ENCODE data around the gene ZNF846.
A peak's percentile ranks its signal among the peaks of the same experiment; 100 is the strongest.

The ZNF846 gene

DNA sequence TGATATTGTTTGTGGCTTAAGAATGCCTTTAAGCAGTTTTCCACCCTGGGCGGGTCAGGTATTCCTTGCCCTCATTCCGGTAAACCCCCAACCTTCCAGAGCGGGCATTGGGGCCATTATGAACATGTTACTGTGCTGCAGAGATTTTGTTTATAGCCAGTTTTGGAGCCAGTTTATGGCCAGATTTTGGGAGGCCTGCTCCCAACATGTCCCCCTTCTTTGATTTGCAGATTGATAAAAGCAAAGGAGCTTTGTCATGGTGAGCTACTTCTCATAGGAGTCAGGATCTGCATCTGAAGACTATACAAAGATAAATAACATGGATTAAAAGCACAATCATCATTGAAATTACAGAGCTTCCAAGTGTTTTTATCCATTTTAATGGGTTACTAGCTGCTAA is 56.7 kb downstream of the ZNF846 start:
- no peaks in the 10 kb centered on the region for H3K27me3 ChIP-seq
- no peak overlapping the region for H3K27ac ChIP-seq
- no peak for TF ChIP-seq Cebpa-rat (IDR thresholded peaks at IDR 0.05)
- H4K20me1 ChIP-seq: no peaks in the 10 kb centered on the region
- no peak overlapping the region for H3K9ac ChIP-seq
- peaks cover 34 to 58% (median 47%) of the 10 kb centered on the region in 11 experiments for H3K9me3 ChIP-seq (replicated peaks in 1 of 11)
- H3K4me2 ChIP-seq: no peak overlapping the region
- H3K4me1 ChIP-seq: peaks cover 0 to 33% (median 9%) of the 10 kb centered on the region in 10 experiments; a peak in 13 of 20 replicates
- H3K36me3 ChIP-seq: no peaks in the 10 kb centered on the region
- H3K4me3 ChIP-seq: no peak overlapping the region

DNA sequence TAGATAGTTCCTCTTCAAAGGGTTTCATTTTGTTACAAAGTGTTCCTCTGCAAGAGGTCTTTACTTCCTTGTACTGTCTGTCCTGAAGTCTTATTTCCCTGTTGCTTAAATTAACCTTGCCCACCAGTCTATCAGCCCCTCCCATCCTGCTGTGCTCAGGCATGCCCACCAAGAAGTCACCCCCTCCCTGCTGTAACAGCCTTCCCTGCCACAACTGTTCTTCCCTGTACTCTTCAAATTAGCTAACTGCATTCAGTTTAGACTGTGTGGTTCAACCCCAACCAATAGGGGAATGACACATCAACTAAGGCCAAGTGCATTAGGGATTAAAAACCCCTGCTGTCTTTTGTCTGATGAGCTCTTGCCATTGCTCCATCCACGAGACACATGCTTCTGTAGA is 59.2 kb downstream of the ZNF846 start:
- H3K9ac ChIP-seq: peak overlapping the region in 6 of 11 experiments; percentile 18 to 58 (median 43); a peak in 10 of 22 replicates
- no peaks in the 10 kb centered on the region for H3K36me3 ChIP-seq
- H4K20me1 ChIP-seq: no peaks in the 10 kb centered on the region
- H3K4me2 ChIP-seq: peak overlapping the region in 7 of 11 experiments; percentile 17 to 81 (median 59); a peak in 14 of 22 replicates
- TF ChIP-seq Cebpa-rat (IDR thresholded peaks at IDR 0.05): no peak
- peaks cover 0 to 23% (median 9%) of the 10 kb centered on the region in 10 experiments; a peak in 13 of 20 replicates for H3K4me1 ChIP-seq
- H3K27me3 ChIP-seq: no peaks in the 10 kb centered on the region
- H3K27ac ChIP-seq: peak overlapping the region in 7 of 11 experiments; percentile 21 to 80 (median 69); a peak in 14 of 22 replicates
- no peak overlapping the region for H3K4me3 ChIP-seq
- peaks cover 34 to 65% (median 47%) of the 10 kb centered on the region in 11 experiments for H3K9me3 ChIP-seq (replicated peaks in 1 of 11)

DNA sequence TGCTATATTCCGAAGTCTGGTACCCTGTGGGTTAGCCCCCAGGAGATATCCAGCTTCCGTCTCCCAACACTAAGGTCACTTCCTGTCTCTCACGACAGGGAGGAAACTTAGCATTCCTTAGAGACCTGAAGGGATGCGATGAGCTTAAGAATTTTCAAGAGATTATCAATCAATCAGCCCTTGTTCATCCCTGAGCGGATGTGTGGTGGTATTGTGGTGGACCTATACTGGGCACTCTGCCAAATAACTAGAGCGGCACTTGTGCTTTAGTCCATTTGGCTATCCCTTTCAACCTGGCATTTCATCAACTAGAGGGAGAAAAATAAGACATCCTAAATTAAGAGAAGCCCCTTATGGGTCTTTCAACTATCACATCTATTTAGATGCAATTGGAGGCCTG is 62.7 kb downstream of the ZNF846 start:
- H3K36me3 ChIP-seq: no peaks in the 10 kb centered on the region
- no peaks in the 10 kb centered on the region for H4K20me1 ChIP-seq
- H3K9me3 ChIP-seq (replicated peaks in 1 of 11): peaks cover 12 to 47% (median 24%) of the 10 kb centered on the region in 11 experiments

DNA sequence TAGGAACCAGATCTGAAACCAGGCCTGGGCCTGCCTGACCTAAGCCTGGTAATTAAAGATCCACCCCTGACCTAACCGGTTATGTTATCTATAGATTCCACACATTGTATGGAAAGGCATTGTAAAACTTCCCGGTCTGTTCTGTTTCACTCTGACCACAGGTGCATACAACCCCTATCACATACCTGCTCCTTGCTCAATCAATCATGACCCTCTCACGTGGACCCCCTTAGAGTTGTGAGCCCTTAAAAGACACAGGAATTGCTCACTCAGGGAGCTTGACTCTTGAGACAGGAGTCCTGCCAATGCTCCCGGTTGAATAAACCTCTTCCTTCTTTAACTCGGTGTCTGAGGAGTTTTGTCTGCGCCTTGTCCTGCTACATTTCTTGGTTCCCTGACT is 66.4 kb downstream of the ZNF846 start:
- H3K36me3 ChIP-seq: no peaks in the 10 kb centered on the region
- H3K4me2 ChIP-seq: no peak overlapping the region
- H3K9me3 ChIP-seq (replicated peaks in 1 of 11): peaks cover 18 to 55% (median 32%) of the 10 kb centered on the region in 11 experiments; a peak in 21 of 22 replicates
- H4K20me1 ChIP-seq: no peaks in the 10 kb centered on the region
- no peak overlapping the region for H3K27ac ChIP-seq
- no peak overlapping the region for H3K4me3 ChIP-seq
- H3K4me1 ChIP-seq: peaks cover 0 to 14% (median 0%) of the 10 kb centered on the region in 10 experiments; a peak in 6 of 20 replicates
- H3K27me3 ChIP-seq: no peaks in the 10 kb centered on the region
- H3K9ac ChIP-seq: no peak overlapping the region
- TF ChIP-seq Cebpa-rat (IDR thresholded peaks at IDR 0.05): no peak

More for the DNA sequence above, 62.7 kb downstream of the ZNF846 start:
- Histone ChIP-seq H3K4me2 (no peak overlapping the region), H3K27me3 (no peaks in the 10 kb centered on the region), H3K27ac (no peak overlapping the region), H3K9ac (no peak overlapping the region), H3K4me1 (peaks cover 0 to 28% (median 9%) of the 10 kb centered on the region in 10 experiments; a peak in 13 of 20 replicates), H3K4me3 (no peak overlapping the region)
- no peak for TF ChIP-seq Cebpa-rat (IDR thresholded peaks at IDR 0.05)
